MG63 (cell line): ENCODE results near the gene EFNA4. TPM values are rescaled to one million over a fixed set of nuclear protein-coding genes. Genes with fewer than 3 reads are reported as not detected.
A peak's percentile ranks its signal among the peaks of the same experiment; 100 is the strongest.

ENCODE experiments used
- DNase-seq: peaks from one replicate; pipeline ENCODE4 v3.0.0-alpha.2; 2020
- H3K27me3 ChIP-seq: fragments of 250-450 bp; sonication (Bioruptor Pico); 2 replicates; pipeline ENCODE4 v1.5.1; 2020; ENCODE audit warnings: mild to moderate bottlenecking, moderate library complexity
- H3K36me3 ChIP-seq: fragments of 250-450 bp; sonication (Bioruptor Pico); 2 replicates; pipeline ENCODE4 v1.5.1; 2020; ENCODE audit warnings: mild to moderate bottlenecking, moderate library complexity
- H3K4me3 ChIP-seq: fragments of 250-450 bp; sonication (Bioruptor Pico); 2 replicates; pipeline ENCODE4 v1.5.1; 2020; ENCODE audit warnings: mild to moderate bottlenecking, moderate library complexity
- H3K9me3 ChIP-seq: fragments of 250-450 bp; sonication (Bioruptor Pico); 2 replicates; pipeline ENCODE4 v1.5.1; 2020; ENCODE audit warnings: mild to moderate bottlenecking, moderate library complexity
- total RNA-seq: library from RNA; depleted of rRNA; stranded (reverse); fragments of >200 nt; shearing (Covaris generic); gene quantifications from 2 replicates; pipeline ENCODE4 v1.2.3, GENCODE V29; 2014; ENCODE audit warnings: low replicate concordance

The EFNA4 gene
- total RNA-seq, 1 experiment from 2014 or later, result 12.0 TPM

- Histone ChIP-seq H3K36me3 (no peaks in the 10 kb centered on the region), H3K4me3 (no peak overlapping the region), H3K9me3 (no peaks in the 10 kb centered on the region), H3K27me3 (peaks cover 11% of the 10 kb centered on the region)
- DNase-seq, result no peak
Measured at GRCh38 chr1:155086856-155087535, 23.5 kb downstream of the EFNA4 start.

- peaks cover 12% of the 10 kb centered on the region for H3K27me3 ChIP-seq
- DNase-seq, result peak; percentile 77
- H3K4me3 ChIP-seq, result no peak overlapping the region
- no peaks in the 10 kb centered on the region for H3K9me3 ChIP-seq
- no peaks in the 10 kb centered on the region for H3K36me3 ChIP-seq
Measured at GRCh38 chr1:155091071-155092051, 27.8 kb downstream of the EFNA4 start.

GRCh38 chr1:155092131-155092530, 28.6 kb downstream of the EFNA4 start:
- no peak overlapping the region for H3K4me3 ChIP-seq
- DNase-seq, result no peak
- no peaks in the 10 kb centered on the region for H3K36me3 ChIP-seq
- H3K27me3 ChIP-seq, result peaks cover 14% of the 10 kb centered on the region
- no peaks in the 10 kb centered on the region for H3K9me3 ChIP-seq

- no peak overlapping the region for H3K4me3 ChIP-seq
- no peaks in the 10 kb centered on the region for H3K9me3 ChIP-seq
- DNase-seq, result no peak
- H3K36me3 ChIP-seq, result no peaks in the 10 kb centered on the region
- H3K27me3 ChIP-seq, result peaks cover 14% of the 10 kb centered on the region
Measured at GRCh38 chr1:155092641-155093040, 29.1 kb downstream of the EFNA4 start.

GRCh38 chr1:155093911-155094621, 30.5 kb downstream of the EFNA4 start:
- H3K9me3 ChIP-seq, result no peaks in the 10 kb centered on the region
- no peak overlapping the region for H3K4me3 ChIP-seq
- DNase-seq, result no peak
- no peaks in the 10 kb centered on the region for H3K36me3 ChIP-seq
- peaks cover 14% of the 10 kb centered on the region for H3K27me3 ChIP-seq

- Histone ChIP-seq H3K27me3 (peaks cover 14% of the 10 kb centered on the region), H3K9me3 (no peaks in the 10 kb centered on the region), H3K36me3 (no peaks in the 10 kb centered on the region), H3K4me3 (no peak overlapping the region)
- DNase-seq, result no peak
Measured at GRCh38 chr1:155094622-155094948, 31.0 kb downstream of the EFNA4 start.

GRCh38 chr1:155099331-155099730, 35.8 kb downstream of the EFNA4 start:
- DNase-seq, result no peak
- Histone ChIP-seq H3K9me3 (no peaks in the 10 kb centered on the region), H3K36me3 (no peaks in the 10 kb centered on the region), H3K27me3 (peaks cover 14% of the 10 kb centered on the region), H3K4me3 (no peak overlapping the region)

GRCh38 chr1:155103325-155103724, 39.8 kb downstream of the EFNA4 start:
- Histone ChIP-seq H3K27me3 (0 out of 2 replicates have a peak, but pooled peaks cover 3% of the 10 kb centered on the region), H3K36me3 (no peaks in the 10 kb centered on the region), H3K9me3 (no peaks in the 10 kb centered on the region), H3K4me3 (no peak overlapping the region)
- no peak for DNase-seq

- Histone ChIP-seq H3K36me3 (no peaks in the 10 kb centered on the region), H3K4me3 (no peak overlapping the region), H3K9me3 (no peaks in the 10 kb centered on the region), H3K27me3 (0 out of 2 replicates have a peak, but pooled peaks cover 3% of the 10 kb centered on the region)
- no peak for DNase-seq
Measured at GRCh38 chr1:155104605-155105534, 41.3 kb downstream of the EFNA4 start.

GRCh38 chr1:155105604-155106011, 42.1 kb downstream of the EFNA4 start:
- Histone ChIP-seq H3K9me3 (no peaks in the 10 kb centered on the region), H3K27me3 (0 out of 2 replicates have a peak, but pooled peaks cover 3% of the 10 kb centered on the region), H3K36me3 (no peaks in the 10 kb centered on the region), H3K4me3 (no peak overlapping the region)
- no peak for DNase-seq

- H3K4me3 ChIP-seq, result no peak overlapping the region
- 0 out of 2 replicates have a peak, but pooled peaks cover 3% of the 10 kb centered on the region for H3K27me3 ChIP-seq
- H3K9me3 ChIP-seq, result no peaks in the 10 kb centered on the region
- DNase-seq, result no peak
- H3K36me3 ChIP-seq, result no peaks in the 10 kb centered on the region
Measured at GRCh38 chr1:155106862-155107261, 43.3 kb downstream of the EFNA4 start.

GRCh38 chr1:155107309-155108264, 44.0 kb downstream of the EFNA4 start:
- no peaks in the 10 kb centered on the region for H3K36me3 ChIP-seq
- 0 out of 2 replicates have a peak, but pooled peaks cover 3% of the 10 kb centered on the region for H3K27me3 ChIP-seq
- no peak overlapping the region for H3K4me3 ChIP-seq
- H3K9me3 ChIP-seq, result no peaks in the 10 kb centered on the region
- no peak for DNase-seq

- 0 out of 2 replicates have a peak, but pooled peaks cover 3% of the 10 kb centered on the region for H3K27me3 ChIP-seq
- H3K9me3 ChIP-seq, result no peaks in the 10 kb centered on the region
- H3K4me3 ChIP-seq, result no peak overlapping the region
- DNase-seq, result no peak
- no peaks in the 10 kb centered on the region for H3K36me3 ChIP-seq
Measured at GRCh38 chr1:155108296-155108695, 44.8 kb downstream of the EFNA4 start.

GRCh38 chr1:155110381-155110780, 46.8 kb downstream of the EFNA4 start:
- H3K9me3 ChIP-seq, result no peaks in the 10 kb centered on the region
- DNase-seq, result no peak
- no peaks in the 10 kb centered on the region for H3K36me3 ChIP-seq
- no peak overlapping the region for H3K4me3 ChIP-seq
- H3K27me3 ChIP-seq, result 0 out of 2 replicates have a peak, but pooled peaks cover 3% of the 10 kb centered on the region

GRCh38 chr1:155110826-155111225, 47.3 kb downstream of the EFNA4 start:
- H3K36me3 ChIP-seq, result no peaks in the 10 kb centered on the region
- no peaks in the 10 kb centered on the region for H3K9me3 ChIP-seq
- DNase-seq, result no peak
- H3K27me3 ChIP-seq, result 0 out of 2 replicates have a peak, but pooled peaks cover 3% of the 10 kb centered on the region
- H3K4me3 ChIP-seq, result no peak overlapping the region
